Adipocyte (in vitro differentiated cells): Measurements from ENCODE around the gene DNAJC19.
"Not testable (repeated sequence)": the region's sequence is repeated elsewhere in the genome, so short reads cannot be mapped to it uniquely, and the experiment has no call there.

Experiments
- DNase-seq: peaks from one replicate; pipeline ENCODE4 v3.0.0-alpha.2; 2015; ENCODE audit warnings: low read depth
- H3K27me3 ChIP-seq: replicated peaks from 2 replicates; pipeline ENCODE4 v1.7.0; 2013; ENCODE audit warnings: mild to moderate bottlenecking, low read length, moderate library complexity; ENCODE audit not compliant: control insufficient read depth, insufficient read depth
- H3K36me3 ChIP-seq: 2 replicates; pipeline ENCODE4 v1.7.0; 2013; ENCODE audit warnings: low read length, mild to moderate bottlenecking, moderate library complexity; ENCODE audit not compliant: control insufficient read depth, insufficient read depth, severe bottlenecking
- H3K4me1 ChIP-seq: 2 replicates; pipeline ENCODE4 v1.7.0; 2013; ENCODE audit warnings: mild to moderate bottlenecking, low read length, moderate library complexity; ENCODE audit not compliant: control insufficient read depth, insufficient read depth
- H3K4me3 ChIP-seq: 2 replicates; pipeline ENCODE4 v1.7.0; 2013; ENCODE audit warnings: mild to moderate bottlenecking, low read length, moderate library complexity
- H3K9ac ChIP-seq: 2 replicates; pipeline ENCODE4 v1.7.0; 2013; ENCODE audit warnings: mild to moderate bottlenecking, low read length, moderate library complexity
- H3K9me3 ChIP-seq: 2 replicates; pipeline ENCODE4 v1.7.0; 2013; ENCODE audit warnings: mild to moderate bottlenecking, low read length, moderate library complexity; ENCODE audit not compliant: control insufficient read depth

DNAJC19 gene

DNA sequence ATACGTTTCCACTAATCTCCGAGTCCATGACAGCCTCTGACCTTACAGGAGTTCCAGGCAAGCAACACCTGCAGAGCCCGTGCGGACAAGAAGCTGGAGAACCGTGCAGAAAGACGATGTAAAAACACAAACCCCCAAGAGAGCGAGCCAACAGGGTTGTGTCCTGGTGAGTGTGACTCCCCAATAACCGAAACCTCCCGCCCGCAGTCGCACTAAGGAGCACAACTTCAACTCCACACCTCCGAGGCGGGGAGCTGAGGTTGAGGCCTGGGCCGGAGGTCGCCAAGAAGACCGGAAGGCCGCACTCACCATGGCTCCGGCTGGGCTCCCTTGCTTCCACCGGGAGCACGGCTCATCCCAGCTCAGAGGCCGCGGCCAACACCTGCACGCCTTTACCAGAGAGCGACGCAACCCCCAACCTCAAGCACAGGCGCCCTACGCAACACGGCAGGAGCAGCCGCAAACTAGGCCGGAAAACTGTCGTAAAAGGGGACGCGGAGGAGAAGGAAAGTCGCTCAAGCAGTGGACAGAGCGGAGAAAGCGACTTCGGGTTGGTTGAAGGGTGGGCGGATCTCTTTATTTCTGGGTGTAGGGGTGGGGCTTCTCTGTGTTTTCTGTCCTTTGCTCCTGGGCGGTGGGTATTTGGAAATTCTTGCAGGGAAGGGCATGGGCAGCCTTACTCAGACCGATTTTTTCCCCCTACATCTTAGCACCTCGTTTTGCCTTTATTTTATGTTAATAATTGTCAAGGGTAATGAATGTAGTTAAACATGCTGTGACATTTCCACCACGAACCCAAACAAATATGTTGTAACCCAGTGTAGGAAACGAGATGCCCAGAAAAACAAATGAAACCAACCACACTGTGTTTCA is at the start of gene DNAJC19:
DNAJC19 (minus strand) TSS at position 446 of the 873 bp plus-strand sequence; CDS start at position 312, 134 bp downstream.
- H3K9ac ChIP-seq, result peak within 1 kb of the TSS; percentile 95

DNA sequence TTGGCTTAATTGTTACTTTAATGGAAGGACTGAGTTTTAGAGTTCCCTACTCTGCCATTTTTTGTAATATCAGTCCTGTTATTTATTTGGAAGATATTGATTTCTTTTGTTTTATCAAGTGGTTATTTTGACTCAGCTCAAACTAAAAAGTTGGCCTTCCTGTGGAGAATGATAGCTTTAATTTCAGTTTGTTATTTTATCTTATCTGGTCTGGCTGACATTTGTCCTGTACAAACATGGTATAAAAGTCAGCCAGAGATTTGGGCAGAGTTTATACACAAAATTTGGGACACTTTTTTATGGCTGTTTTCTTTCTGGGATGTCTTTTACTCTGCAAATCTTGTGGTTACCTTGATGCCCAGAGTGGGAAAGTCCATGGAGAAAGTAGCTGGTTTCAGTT is 41.4 kb upstream of the DNAJC19 start:
- Histone ChIP-seq H3K27me3 (no peaks in the 10 kb centered on the region), H3K9me3 (no peaks in the 10 kb centered on the region), H3K36me3 (no peaks in the 10 kb centered on the region), H3K4me1 (no peaks in the 10 kb centered on the region), H3K4me3 (no peak overlapping the region), H3K9ac (no peak overlapping the region)
- no peak for DNase-seq

More for the DNA sequence above, at the start of gene DNAJC19:
- peak; percentile 99 for DNase-seq
- peaks cover 24% of the 10 kb centered on the region for H3K36me3 ChIP-seq
- peak within 1 kb of the TSS; percentile 100 for H3K4me3 ChIP-seq
- H3K27me3 ChIP-seq, result no peaks in the 10 kb centered on the region
- H3K4me1 ChIP-seq, result peaks cover 12% of the 10 kb centered on the region
- H3K9me3 ChIP-seq, result no peaks in the 10 kb centered on the region

DNA sequence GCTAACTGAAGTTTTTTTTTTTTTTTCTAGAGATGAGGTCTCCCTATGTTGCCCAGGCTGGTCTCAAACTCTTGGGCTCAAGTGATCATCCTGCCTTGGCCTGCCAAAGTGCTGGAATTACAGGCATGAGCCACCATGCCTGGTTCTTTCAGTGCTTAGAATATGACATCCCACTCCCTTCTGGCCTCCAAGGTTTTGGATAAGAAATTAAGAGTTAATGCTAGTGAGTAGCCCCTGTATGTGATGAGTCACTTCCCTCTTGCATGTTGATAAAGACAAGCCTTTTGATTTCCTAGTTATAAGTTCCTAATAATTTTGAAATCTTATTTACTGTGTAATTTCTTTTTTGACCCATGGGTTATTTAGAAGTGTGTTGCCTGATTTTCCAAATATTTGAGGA is 35.7 kb upstream of the DNAJC19 start:
- Histone ChIP-seq H3K27me3 (no peaks in the 10 kb centered on the region), H3K36me3 (no peaks in the 10 kb centered on the region), H3K9ac (no peak overlapping the region), H3K4me1 (no peaks in the 10 kb centered on the region), H3K4me3 (no peak overlapping the region), H3K9me3 (peaks cover 3% of the 10 kb centered on the region)
- DNase-seq, result no peak

- H3K4me1 ChIP-seq, result no peaks in the 10 kb centered on the region
- peaks cover 3% of the 10 kb centered on the region for H3K9me3 ChIP-seq
- no peak for DNase-seq
- H3K4me3 ChIP-seq, result no peak overlapping the region
- H3K27me3 ChIP-seq, result no peaks in the 10 kb centered on the region
- no peaks in the 10 kb centered on the region for H3K36me3 ChIP-seq
- no peak overlapping the region for H3K9ac ChIP-seq
Measured at GRCh38 chr3:181017690-181018089, 28.2 kb upstream of the DNAJC19 start.

- no peaks in the 10 kb centered on the region for H3K27me3 ChIP-seq
- DNase-seq, result no peak
- H3K36me3 ChIP-seq, result no peaks in the 10 kb centered on the region
- H3K4me3 ChIP-seq, result no peak overlapping the region
- no peak overlapping the region for H3K9ac ChIP-seq
- no peaks in the 10 kb centered on the region for H3K4me1 ChIP-seq
- peaks cover 3% of the 10 kb centered on the region for H3K9me3 ChIP-seq
Measured at GRCh38 chr3:181009225-181009624, 19.7 kb upstream of the DNAJC19 start.

DNA sequence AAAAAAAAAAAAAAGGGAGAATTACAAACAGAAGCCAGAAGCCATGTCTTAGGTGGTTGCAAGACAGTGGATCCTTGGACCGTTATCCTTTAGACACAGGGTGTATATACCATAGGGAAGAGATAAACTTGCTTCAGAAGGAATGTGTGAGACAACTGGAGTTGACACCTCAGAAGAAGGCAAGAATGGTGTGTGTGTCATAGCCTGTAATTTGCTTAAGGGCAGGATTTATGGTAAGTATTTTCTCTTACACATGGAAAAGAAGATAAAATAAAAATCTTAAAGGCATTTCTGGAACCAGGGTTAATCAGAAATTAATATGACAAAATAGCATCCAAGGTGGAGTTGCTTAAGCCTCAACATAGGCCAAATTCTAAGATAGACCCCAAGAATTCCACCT is 19.3 kb upstream of the DNAJC19 start:
- peaks cover 3% of the 10 kb centered on the region for H3K9me3 ChIP-seq
- H3K4me1 ChIP-seq, result no peaks in the 10 kb centered on the region
- no peaks in the 10 kb centered on the region for H3K36me3 ChIP-seq
- no peaks in the 10 kb centered on the region for H3K27me3 ChIP-seq
- H3K9ac ChIP-seq, result no peak overlapping the region
- H3K4me3 ChIP-seq, result no peak overlapping the region
- no peak for DNase-seq

DNA sequence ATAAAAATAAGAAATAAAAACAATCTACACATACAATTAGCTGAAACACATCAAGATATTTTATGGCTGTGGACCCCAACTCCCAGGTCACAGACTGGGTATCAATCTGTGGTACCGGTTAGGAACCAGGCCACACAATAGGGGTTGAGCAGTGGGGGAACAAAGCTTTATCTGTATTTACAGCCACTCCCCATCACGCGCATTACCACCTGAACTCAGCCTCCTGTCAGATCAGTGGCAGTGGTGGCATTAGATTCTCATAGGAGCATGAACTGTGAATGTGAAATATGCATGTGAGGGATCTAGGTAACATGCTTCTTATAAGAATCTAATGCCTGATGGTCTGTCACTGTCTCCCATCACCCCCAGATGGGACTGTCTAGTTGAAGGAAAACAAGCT is 17.7 kb upstream of the DNAJC19 start:
- Histone ChIP-seq H3K9ac (no peak overlapping the region), H3K4me3 (no peak overlapping the region), H3K36me3 (no peaks in the 10 kb centered on the region), H3K27me3 (no peaks in the 10 kb centered on the region), H3K4me1 (no peaks in the 10 kb centered on the region), H3K9me3 (peaks cover 4% of the 10 kb centered on the region)
- no peak for DNase-seq

GRCh38 chr3:181006541-181006940 is 17.0 kb upstream of the DNAJC19 start:
- no peaks in the 10 kb centered on the region for H3K36me3 ChIP-seq
- H3K9me3 ChIP-seq, result peaks cover 9% of the 10 kb centered on the region
- no peak overlapping the region for H3K9ac ChIP-seq
- H3K27me3 ChIP-seq, result no peaks in the 10 kb centered on the region
- H3K4me3 ChIP-seq, result no peak overlapping the region
- DNase-seq, result no peak
- no peaks in the 10 kb centered on the region for H3K4me1 ChIP-seq

GRCh38 chr3:181003469-181003868 is 13.9 kb upstream of the DNAJC19 start:
- not testable (repeated sequence) for H3K27me3 ChIP-seq, H3K4me1 ChIP-seq, H3K4me3 ChIP-seq, H3K36me3 ChIP-seq, H3K9ac ChIP-seq, DNase-seq
- peaks cover 13% of the 10 kb centered on the region for H3K9me3 ChIP-seq

- not testable (repeated sequence) for H3K36me3 ChIP-seq, H3K4me1 ChIP-seq, H3K9ac ChIP-seq, H3K27me3 ChIP-seq, DNase-seq, H3K4me3 ChIP-seq
- peaks cover 13% of the 10 kb centered on the region for H3K9me3 ChIP-seq
Measured at GRCh38 chr3:181002331-181002730, 12.8 kb upstream of the DNAJC19 start.

- DNase-seq, result no peak
- no peak overlapping the region for H3K4me3 ChIP-seq
- H3K36me3 ChIP-seq, result no peaks in the 10 kb centered on the region
- no peaks in the 10 kb centered on the region for H3K27me3 ChIP-seq
- H3K4me1 ChIP-seq, result no peaks in the 10 kb centered on the region
- H3K9me3 ChIP-seq, result peaks cover 3% of the 10 kb centered on the region
- no peak overlapping the region for H3K9ac ChIP-seq
Measured at GRCh38 chr3:180996415-180996932, 6.9 kb upstream of the DNAJC19 start.
